ENCODE data around the gene SNX21. TPM values are rescaled to one million over a fixed set of nuclear protein-coding genes. Genes with fewer than 3 reads are reported as not detected.

SNX21 gene
- total and polyA plus RNA-seq, 12 donors = 35.1 to 183 (median 73.8) TPM

- intact Hi-C loops (cut with DNase I) = no loop called here
- 0 to 2% (median 1%) methylated on average over 26 to 36 of the region's 36 CpGs for WGBS, 4 donors
Measured at GRCh38 chr20:45857114-45857881, 23.7 kb downstream of the SNX21 start, which contains the start of the genes ACOT8 and ZSWIM3. ACOT8 (minus strand) TSS chr20:45857392; CDS start chr20:45857315, 77 bp downstream. ZSWIM3 (plus strand) TSS chr20:45857614; CDS start chr20:45857826, 212 bp downstream.

GRCh38 chr20:45857882-45858216 is 24.2 kb downstream of the SNX21 start:
- peak overlapping the region in 2 of 4 donors; percentile 61 to 71 for H3K4me3 ChIP-seq
- peak overlapping the region in 4 of 5 donors; percentile 65 to 91 (median 79) for H3K27ac ChIP-seq
- WGBS, 4 donors = 11 to 25% (median 15%) methylated on average over 1 to 13 of the region's 13 CpGs
- H3K27me3 ChIP-seq = no peaks in the 10 kb centered on the region
- H3K36me3 ChIP-seq (replicated peaks in 1 of 2) = peaks cover 0 to 6% of the 10 kb centered on the region in 2 donors
- no peaks in the 10 kb centered on the region for H3K9me3 ChIP-seq (replicated peaks in 1 of 3)
- no peak for TF ChIP-seq CTCF (IDR thresholded peaks at IDR 0.05)
- TF ChIP-seq POLR2A (IDR thresholded peaks at IDR 0.05) = no peak
- intact Hi-C loops (cut with DNase I) = no loop called here
- no peak for DNase-seq
- peaks cover 20 to 49% of the 10 kb centered on the region in 2 donors for H3K4me1 ChIP-seq (replicated peaks in 1 of 2)

More at GRCh38 chr20:45857114-45857881, 23.7 kb downstream of the SNX21 start, which contains the start of the genes ACOT8 and ZSWIM3:
- peak within 1 kb of the TSS; percentile 53 to 91 (median 76) for H3K27ac ChIP-seq
- TF ChIP-seq POLR2A (IDR thresholded peaks at IDR 0.05) = peak; percentile 28 to 78
- TF ChIP-seq CTCF (IDR thresholded peaks at IDR 0.05) = no peak
- peaks cover 20 to 49% of the 10 kb centered on the region in 2 donors for H3K4me1 ChIP-seq (replicated peaks in 1 of 2)
- no peaks in the 10 kb centered on the region for H3K9me3 ChIP-seq (replicated peaks in 1 of 3)
- H3K36me3 ChIP-seq (replicated peaks in 1 of 2) = peaks cover 0 to 6% of the 10 kb centered on the region in 2 donors
- peak; percentile 96 to 100 (median 99) for DNase-seq
- no peaks in the 10 kb centered on the region for H3K27me3 ChIP-seq
- peak within 1 kb of the TSS; percentile 61 to 99 (median 78) for H3K4me3 ChIP-seq

GRCh38 chr20:45859916-45860315 is 26.3 kb downstream of the SNX21 start:
- Histone ChIP-seq H3K27me3 (no peaks in the 10 kb centered on the region), H3K4me3 (no peak overlapping the region), H3K27ac (no peak overlapping the region), H3K9me3 (replicated peaks in 1 of 3) (no peaks in the 10 kb centered on the region), H3K36me3 (replicated peaks in 1 of 2) (no peaks in the 10 kb centered on the region), H3K4me1 (replicated peaks in 1 of 2) (peaks cover 18 to 32% of the 10 kb centered on the region in 2 donors)
- 90 to 100% (median 92%) methylated on average over 3 to 5 of the region's 5 CpGs for WGBS, 4 donors
- DNase-seq = no peak
- intact Hi-C loops (cut with DNase I) = no loop called here
- TF ChIP-seq POLR2A (IDR thresholded peaks at IDR 0.05) (no peak), CTCF (IDR thresholded peaks at IDR 0.05) (no peak)

- WGBS, 4 donors = 42 to 46% (median 42%) methylated on average over 7 of the region's 7 CpGs
- peaks cover 11 to 25% of the 10 kb centered on the region in 2 donors for H3K4me1 ChIP-seq (replicated peaks in 1 of 2)
- peak in 2 of 7 donors; percentile 16 to 62 for DNase-seq
- H3K27ac ChIP-seq = peak overlapping the region in 4 of 5 donors; percentile 1 to 51 (median 4)
- H3K9me3 ChIP-seq (replicated peaks in 1 of 3) = no peaks in the 10 kb centered on the region
- H3K27me3 ChIP-seq = no peaks in the 10 kb centered on the region
- TF ChIP-seq POLR2A (IDR thresholded peaks at IDR 0.05) = no peak
- no peak for TF ChIP-seq CTCF (IDR thresholded peaks at IDR 0.05)
- H3K36me3 ChIP-seq (replicated peaks in 1 of 2) = no peaks in the 10 kb centered on the region
- intact Hi-C loops (cut with DNase I) = no loop called here
- H3K4me3 ChIP-seq = no peak overlapping the region
Measured at GRCh38 chr20:45860560-45861220, 27.1 kb downstream of the SNX21 start.
